ENCODE measurements around the gene UXS1. TPM values are rescaled to one million over a fixed set of nuclear protein-coding genes. Genes with fewer than 3 reads are reported as not detected.

Gene UXS1
- total RNA-seq, 1 donor from 2014 or later: 60.0 TPM

DNA sequence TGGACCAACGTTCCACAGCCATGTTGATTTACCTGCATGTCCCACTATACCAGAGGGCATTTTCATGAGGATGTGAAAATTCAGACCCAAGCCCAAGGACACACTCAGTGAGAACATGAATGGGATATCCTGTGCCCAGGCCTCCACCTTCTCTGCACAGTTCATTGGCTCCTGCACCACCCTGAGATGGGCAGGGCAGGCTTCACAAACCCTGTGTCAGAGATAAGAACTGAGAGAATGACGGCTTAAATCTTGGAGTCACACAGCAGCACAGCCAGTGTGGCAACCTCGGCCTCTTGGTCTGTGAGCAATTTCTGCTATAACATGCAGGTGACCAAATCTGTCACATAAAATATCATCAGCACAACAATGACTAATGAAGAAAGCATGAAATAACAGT is 71.9 kb downstream of the UXS1 start:
- TF ChIP-seq, protein P1, sequence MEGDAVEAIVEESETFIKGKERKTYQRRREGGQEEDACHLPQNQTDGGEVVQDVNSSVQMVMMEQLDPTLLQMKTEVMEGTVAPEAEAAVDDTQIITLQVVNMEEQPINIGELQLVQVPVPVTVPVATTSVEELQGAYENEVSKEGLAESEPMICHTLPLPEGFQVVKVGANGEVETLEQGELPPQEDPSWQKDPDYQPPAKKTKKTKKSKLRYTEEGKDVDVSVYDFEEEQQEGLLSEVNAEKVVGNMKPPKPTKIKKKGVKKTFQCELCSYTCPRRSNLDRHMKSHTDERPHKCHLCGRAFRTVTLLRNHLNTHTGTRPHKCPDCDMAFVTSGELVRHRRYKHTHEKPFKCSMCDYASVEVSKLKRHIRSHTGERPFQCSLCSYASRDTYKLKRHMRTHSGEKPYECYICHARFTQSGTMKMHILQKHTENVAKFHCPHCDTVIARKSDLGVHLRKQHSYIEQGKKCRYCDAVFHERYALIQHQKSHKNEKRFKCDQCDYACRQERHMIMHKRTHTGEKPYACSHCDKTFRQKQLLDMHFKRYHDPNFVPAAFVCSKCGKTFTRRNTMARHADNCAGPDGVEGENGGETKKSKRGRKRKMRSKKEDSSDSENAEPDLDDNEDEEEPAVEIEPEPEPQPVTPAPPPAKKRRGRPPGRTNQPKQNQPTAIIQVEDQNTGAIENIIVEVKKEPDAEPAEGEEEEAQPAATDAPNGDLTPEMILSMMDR (IDR thresholded peaks at IDR 0.05): no peak
- Histone ChIP-seq H3K36me3 (peaks cover 45% of the 10 kb centered on the region), H3K27ac (no peak overlapping the region), H3K9me3 (no peaks in the 10 kb centered on the region), H3K27me3 (ENCODE audit: low read depth) (no peaks in the 10 kb centered on the region), H3K4me1 (no peaks in the 10 kb centered on the region), H3K4me3 (no peak overlapping the region)
- no peak for DNase-seq
- ATAC-seq: no peak
- intact Hi-C loops (cut with DNase I): no loop called here

DNA sequence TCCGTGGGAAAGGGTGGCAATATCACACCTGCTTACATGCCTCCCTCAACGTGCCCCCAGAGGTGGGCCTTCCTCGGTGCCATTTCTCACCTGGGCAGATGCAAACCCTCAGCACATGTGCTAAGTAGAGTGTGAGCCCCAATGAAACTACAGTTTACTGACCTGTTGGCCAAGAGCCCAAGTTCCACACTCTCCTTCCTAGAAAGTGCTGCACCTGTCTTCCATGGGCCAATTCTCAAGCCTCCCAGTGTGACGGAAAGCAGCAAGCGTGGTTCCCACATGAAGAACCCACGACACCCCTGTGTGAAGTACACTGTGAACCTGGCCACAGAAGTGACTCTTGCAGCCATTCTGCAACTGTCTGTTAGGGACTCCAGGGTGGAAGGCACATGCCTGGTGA is 73.7 kb downstream of the UXS1 start:
- H3K27ac ChIP-seq: no peak overlapping the region
- H3K9me3 ChIP-seq: no peaks in the 10 kb centered on the region
- TF ChIP-seq, protein P1 (IDR thresholded peaks at IDR 0.05): no peak
- intact Hi-C loops (cut with DNase I): no loop called here
- H3K27me3 ChIP-seq (ENCODE audit: low read depth): no peaks in the 10 kb centered on the region
- DNase-seq: no peak
- no peak for ATAC-seq
- H3K4me1 ChIP-seq: no peaks in the 10 kb centered on the region
- no peak overlapping the region for H3K4me3 ChIP-seq
- peaks cover 49% of the 10 kb centered on the region for H3K36me3 ChIP-seq

DNA sequence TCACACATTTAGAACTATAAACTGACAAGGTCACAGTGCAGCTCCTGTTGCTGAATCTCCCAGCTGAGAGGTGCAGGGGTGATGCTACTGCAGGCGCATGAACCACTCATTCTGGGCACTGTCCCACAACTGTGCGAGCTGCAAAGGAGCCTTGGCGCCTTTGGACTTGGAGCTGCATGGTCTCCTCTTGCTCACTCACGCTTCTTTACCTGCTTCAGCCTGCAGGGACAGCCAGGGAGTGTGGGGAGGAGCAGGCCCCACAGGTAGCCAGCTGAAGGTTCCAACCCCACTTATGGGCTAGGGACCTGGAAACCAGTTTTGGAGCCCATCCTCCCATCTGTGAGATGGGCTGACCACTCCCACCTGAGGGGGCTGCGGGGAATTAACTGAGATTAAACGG is 75.0 kb downstream of the UXS1 start:
- H3K4me1 ChIP-seq: peaks cover 8% of the 10 kb centered on the region
- DNase-seq: no peak
- peaks cover 43% of the 10 kb centered on the region for H3K36me3 ChIP-seq

DNA sequence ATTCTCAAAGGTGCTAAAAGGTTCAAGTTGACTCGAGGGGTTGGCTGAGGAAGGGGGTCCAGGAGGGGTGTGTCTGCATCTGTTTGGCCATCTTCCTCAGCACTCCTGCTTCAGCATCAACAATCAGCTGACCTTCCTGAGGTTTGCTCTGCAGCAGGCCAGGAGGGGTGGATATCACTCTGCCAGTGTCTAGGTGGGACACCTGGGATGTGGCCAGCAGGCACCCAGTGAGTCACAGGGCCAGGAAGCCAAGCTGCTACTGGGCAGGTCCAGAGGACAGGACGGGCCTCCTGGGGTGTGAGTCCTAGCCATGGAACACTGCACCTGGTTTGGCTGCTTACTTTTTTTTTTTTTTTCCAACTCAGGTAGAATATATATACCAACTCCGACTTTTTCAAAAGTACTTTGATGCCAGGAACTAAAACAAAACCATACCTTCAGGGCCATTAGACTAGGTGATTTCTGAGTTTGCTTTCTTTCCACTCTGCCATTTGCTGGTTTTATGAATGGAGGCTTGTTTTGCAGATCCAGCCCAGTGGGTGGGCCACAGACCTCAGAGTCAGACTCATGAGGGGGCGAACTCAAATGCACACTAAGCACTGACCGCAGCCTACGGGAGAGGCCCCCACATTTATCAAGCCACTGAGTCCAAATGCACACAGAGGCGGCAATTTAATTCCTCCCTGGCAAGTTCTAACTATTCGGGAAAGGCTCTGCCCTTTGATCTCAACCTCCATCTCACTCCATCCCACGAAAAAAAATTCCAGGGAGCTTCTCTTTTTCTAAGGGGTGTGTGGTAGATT is 76.0 kb downstream of the UXS1 start:
- intact Hi-C loops (cut with DNase I): no loop called here
- H3K4me1 ChIP-seq: peaks cover 10% of the 10 kb centered on the region
- ATAC-seq: no peak
- H3K27me3 ChIP-seq (ENCODE audit: low read depth): no peaks in the 10 kb centered on the region
- TF ChIP-seq, protein P1 (IDR thresholded peaks at IDR 0.05): no peak
- H3K27ac ChIP-seq: no peak overlapping the region
- no peak for DNase-seq
- no peak overlapping the region for H3K4me3 ChIP-seq
- no peaks in the 10 kb centered on the region for H3K9me3 ChIP-seq
- peaks cover 39% of the 10 kb centered on the region for H3K36me3 ChIP-seq

More for the DNA sequence above, 75.0 kb downstream of the UXS1 start:
- H3K27ac ChIP-seq: no peak overlapping the region
- H3K4me3 ChIP-seq: no peak overlapping the region
- no peak for ATAC-seq
- H3K9me3 ChIP-seq: no peaks in the 10 kb centered on the region
- TF ChIP-seq, protein P1 (IDR thresholded peaks at IDR 0.05): no peak
- intact Hi-C loops (cut with DNase I): no loop called here
- H3K27me3 ChIP-seq (ENCODE audit: low read depth): no peaks in the 10 kb centered on the region

DNA sequence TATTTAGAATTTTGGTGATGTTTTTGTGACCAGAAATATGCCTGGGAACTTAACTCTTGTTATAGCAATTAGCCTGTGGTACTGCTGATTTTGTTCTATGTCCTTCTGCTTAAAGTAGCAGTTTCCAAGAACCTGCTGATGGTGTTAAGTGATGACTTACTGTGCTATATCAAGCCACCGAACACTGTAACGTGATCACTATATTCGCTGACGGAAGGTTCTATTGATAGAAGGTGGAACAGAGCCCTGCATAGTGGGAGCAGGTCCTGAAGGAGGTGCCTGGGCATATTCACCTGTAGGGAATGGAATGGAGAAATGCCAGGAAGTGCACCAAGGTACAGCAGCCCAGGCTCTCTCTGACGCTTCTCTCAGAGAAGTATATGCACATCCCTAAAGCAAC is 76.8 kb downstream of the UXS1 start:
- no peak for DNase-seq
- Histone ChIP-seq H3K4me3 (no peak overlapping the region), H3K9me3 (no peaks in the 10 kb centered on the region), H3K27ac (no peak overlapping the region), H3K36me3 (peaks cover 35% of the 10 kb centered on the region), H3K27me3 (ENCODE audit: low read depth) (no peaks in the 10 kb centered on the region), H3K4me1 (peaks cover 17% of the 10 kb centered on the region)
- intact Hi-C loops (cut with DNase I): no loop called here
- TF ChIP-seq, protein P1 (IDR thresholded peaks at IDR 0.05): no peak
- ATAC-seq: no peak
